Activated T-helper 1 cell treated with anti-CD3 and anti-CD28 coated beads, Interleukin-12 subunit alpha, Interleukin-12 subunit beta, Interleukin-2, Interleukin-4 antibody, amounts not matched to agents 30 ng/mL and 10 ng/mL and 1 ng/mL, durations not matched to agents 14 hours and 24 hours and 36 hours (primary cell): ENCODE data around the gene SCN4A. TPM values are rescaled to one million over a fixed set of nuclear protein-coding genes. Genes with fewer than 3 reads are reported as not detected.

ENCODE experiments used
- DNase-seq: peaks from one replicate; pipeline ENCODE4 v3.0.0; 2021; ENCODE audit warnings: low spot score
- H3K27ac Mint-ChIP-seq: one replicate; pipeline ENCODE4 v1.8.0; 2021; ENCODE audit warnings: mild to moderate bottlenecking, mixed read lengths
- H3K27me3 Mint-ChIP-seq: one replicate; pipeline ENCODE4 v1.8.0; 2022; ENCODE audit warnings: mild to moderate bottlenecking, moderate library complexity, mixed read lengths; ENCODE audit not compliant: insufficient read depth
- H3K36me3 Mint-ChIP-seq: one replicate; pipeline ENCODE4 v1.8.0; 2021; ENCODE audit warnings: low read depth, mixed read lengths
- H3K4me1 Mint-ChIP-seq: one replicate; pipeline ENCODE4 v1.8.0; 2021; ENCODE audit warnings: low read depth, mixed read lengths
- H3K4me3 Mint-ChIP-seq: one replicate; pipeline ENCODE4 v1.8.0; 2021; ENCODE audit warnings: mild to moderate bottlenecking, moderate library complexity, mixed read lengths
- H3K9me3 Mint-ChIP-seq: one replicate; pipeline ENCODE4 v1.8.0; 2021; ENCODE audit warnings: mixed read lengths
- intact Hi-C: fragments of 100-400 bp; cut with micrococcal nuclease; formaldehyde crosslinking; loops from one replicate; pipeline ENCODE4 v1.15.1; 2024
- total RNA-seq: library from RNA; stranded (reverse); gene quantifications from 2 replicates; pipeline ENCODE4 v1.2.3, GENCODE V29; 2022

Gene SCN4A
- total RNA-seq, 1 donor from 2014 or later = 0.13 TPM

DNA sequence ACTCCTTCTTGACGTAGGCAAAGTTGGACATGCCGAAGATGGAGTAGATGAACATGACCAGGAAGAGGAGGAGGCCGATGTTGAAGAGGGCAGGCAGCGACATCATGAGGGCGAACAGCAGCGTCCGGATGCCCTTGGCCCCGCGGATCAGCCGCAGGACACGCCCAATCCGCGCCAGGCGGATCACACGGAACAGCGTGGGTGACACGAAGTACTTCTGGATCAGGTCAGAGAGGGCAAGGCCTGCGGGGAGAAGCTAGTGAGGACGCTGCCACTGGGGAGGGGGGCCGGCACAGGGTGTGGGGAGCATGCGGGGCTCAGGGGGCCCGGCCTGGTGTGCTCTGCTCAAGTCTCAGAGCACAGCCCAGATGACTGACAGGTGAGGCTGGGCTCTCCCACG lies 31.0 kb downstream of the SCN4A start:
- Mint-ChIP-seq H3K4me1 (peaks cover 22% of the 10 kb centered on the region), H3K27ac (no peak overlapping the region), H3K9me3 (no peaks in the 10 kb centered on the region), H3K36me3 (no peaks in the 10 kb centered on the region), H3K4me3 (no peak overlapping the region), H3K27me3 (peaks cover 10% of the 10 kb centered on the region)
- intact Hi-C loops = no loop called here
- no peak for DNase-seq

DNA sequence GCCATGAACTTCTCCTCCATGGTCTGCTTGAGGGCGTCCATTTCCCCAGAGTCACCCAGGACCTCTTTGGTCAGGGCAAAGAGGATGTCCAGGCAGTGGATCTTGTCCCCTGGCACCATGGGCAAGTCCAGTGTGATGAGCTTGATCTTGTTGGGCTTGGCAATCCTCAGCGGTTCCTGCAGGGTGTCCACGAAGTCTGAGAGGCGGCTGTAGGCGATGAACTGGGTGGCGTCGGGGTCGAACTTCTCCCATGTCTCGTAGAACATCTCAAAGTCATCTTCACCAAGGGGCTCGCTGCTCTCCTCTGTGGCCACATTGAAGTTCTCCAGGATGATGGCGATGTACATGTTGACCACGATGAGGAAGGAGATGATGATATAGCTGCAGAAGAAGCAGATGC lies 31.6 kb downstream of the SCN4A start:
- Mint-ChIP-seq H3K27me3 (peaks cover 11% of the 10 kb centered on the region), H3K4me3 (no peak overlapping the region), H3K36me3 (no peaks in the 10 kb centered on the region), H3K9me3 (no peaks in the 10 kb centered on the region), H3K27ac (no peak overlapping the region), H3K4me1 (peaks cover 16% of the 10 kb centered on the region)
- intact Hi-C loops = no loop called here
- no peak for DNase-seq

DNA sequence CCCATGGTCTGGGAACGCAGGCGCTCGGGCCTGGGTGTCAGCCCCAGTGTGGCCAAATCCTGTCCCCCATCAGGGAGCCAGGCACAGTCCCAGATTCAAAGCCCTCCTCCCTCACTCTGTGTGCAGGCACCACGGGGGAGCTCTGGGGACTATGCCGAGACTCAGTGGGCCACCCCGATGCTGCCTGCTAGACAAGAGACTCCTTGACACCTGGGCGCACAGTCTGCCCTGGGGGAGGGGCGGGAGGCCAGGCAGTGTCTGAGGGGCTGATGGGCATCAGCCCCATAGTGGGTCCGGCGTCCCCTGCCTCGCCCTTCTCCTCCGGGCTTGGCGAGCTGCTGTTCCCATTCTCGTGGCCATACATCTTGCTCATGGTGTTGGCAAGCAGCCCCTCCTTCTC lies 32.1 kb downstream of the SCN4A start:
- Mint-ChIP-seq H3K27ac (no peak overlapping the region), H3K4me1 (peaks cover 16% of the 10 kb centered on the region), H3K9me3 (no peaks in the 10 kb centered on the region), H3K27me3 (peaks cover 15% of the 10 kb centered on the region), H3K36me3 (no peaks in the 10 kb centered on the region), H3K4me3 (no peak overlapping the region)
- no peak for DNase-seq
- intact Hi-C loops = no loop called here

DNA sequence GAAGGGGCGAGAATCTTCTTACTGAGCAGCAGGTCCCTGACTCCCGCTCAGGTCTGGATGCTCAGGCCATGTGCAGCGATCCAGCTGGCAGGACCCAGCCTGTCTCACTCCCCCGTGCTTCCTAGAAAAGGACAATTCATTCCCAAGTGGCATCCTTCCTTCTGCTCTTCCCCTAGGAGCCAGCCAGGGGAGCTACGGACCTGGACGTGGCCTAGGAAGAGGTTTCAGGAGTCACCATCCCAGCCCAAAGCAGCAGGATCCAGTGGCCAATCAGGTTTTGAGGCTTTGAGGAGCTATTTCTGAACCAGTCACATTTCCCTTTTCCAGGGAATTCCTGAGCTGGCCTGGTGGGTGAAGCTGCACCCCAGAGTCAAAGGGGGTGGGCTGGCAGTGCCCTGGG lies 32.8 kb downstream of the SCN4A start:
- Mint-ChIP-seq H3K4me1 (peaks cover 11% of the 10 kb centered on the region), H3K27ac (no peak overlapping the region), H3K9me3 (no peaks in the 10 kb centered on the region), H3K36me3 (no peaks in the 10 kb centered on the region), H3K4me3 (no peak overlapping the region), H3K27me3 (peaks cover 18% of the 10 kb centered on the region)
- DNase-seq = no peak
- intact Hi-C loops = no loop called here

DNA sequence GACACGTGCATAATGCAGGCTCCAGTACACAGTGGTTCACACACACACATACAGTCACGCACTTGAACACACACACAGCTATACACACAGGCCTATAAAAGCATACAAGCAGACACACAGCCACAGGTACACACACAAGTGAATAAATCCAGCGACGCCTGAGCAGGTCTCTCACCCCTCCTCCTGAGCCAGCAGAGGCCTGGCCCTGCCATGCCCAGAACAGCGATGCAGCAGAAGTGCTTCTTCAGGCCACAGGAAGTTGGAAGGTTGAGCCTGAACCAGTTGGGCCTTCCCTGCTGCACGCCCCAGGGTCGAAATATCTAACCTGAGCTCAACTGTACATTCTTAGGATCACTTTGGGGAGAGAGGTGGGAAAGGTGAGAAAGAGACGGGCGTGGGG lies 33.3 kb downstream of the SCN4A start:
- Mint-ChIP-seq H3K9me3 (no peaks in the 10 kb centered on the region), H3K4me1 (peaks cover 11% of the 10 kb centered on the region), H3K4me3 (no peak overlapping the region), H3K36me3 (no peaks in the 10 kb centered on the region), H3K27ac (no peak overlapping the region), H3K27me3 (peaks cover 16% of the 10 kb centered on the region)
- DNase-seq = no peak
- intact Hi-C loops = no loop called here

DNA sequence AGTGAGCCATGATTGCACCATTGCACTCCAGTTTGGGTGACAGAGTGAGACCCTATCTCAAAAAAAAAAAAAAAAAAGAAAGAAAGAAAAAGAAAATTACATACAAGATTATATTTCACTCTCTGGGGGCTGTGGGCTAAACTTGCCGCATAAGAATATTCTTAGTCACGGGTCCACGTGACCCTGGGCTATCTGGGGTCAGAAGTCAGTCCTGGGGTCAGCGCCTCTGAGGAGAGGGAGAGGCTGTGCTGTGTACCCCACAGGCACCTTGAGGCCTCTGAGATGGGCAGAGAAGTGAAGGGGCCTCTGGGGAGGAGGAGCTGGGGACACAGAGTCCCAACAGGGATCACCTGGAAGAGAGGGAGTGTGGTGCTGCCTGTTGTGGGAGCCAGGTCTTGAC lies 34.8 kb downstream of the SCN4A start:
- Mint-ChIP-seq H3K27ac (no peak overlapping the region), H3K4me1 (peaks cover 11% of the 10 kb centered on the region)

DNA sequence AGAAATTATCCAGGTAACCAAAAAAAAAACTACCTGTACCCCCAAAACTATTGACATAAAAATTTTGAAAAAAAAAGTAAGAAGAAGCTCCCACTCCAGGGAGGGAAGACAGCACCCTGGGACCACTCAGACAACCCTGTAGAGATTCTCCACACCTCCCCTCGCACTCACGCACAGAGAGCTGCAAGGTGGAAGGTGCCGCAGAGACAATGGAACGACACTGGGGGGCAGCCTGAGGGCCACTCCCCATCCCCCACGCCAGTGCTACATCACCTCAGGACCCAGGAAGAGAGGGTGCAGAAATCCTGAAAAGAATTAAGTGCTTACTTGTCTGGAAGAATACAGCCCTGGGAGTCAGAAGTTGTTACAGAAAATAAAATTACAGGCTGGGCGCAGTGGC lies 35.4 kb downstream of the SCN4A start:
- no peak overlapping the region for H3K27ac Mint-ChIP-seq
- no peaks in the 10 kb centered on the region for H3K9me3 Mint-ChIP-seq
- DNase-seq = no peak
- H3K36me3 Mint-ChIP-seq = no peaks in the 10 kb centered on the region
- H3K4me3 Mint-ChIP-seq = no peak overlapping the region
- intact Hi-C loops = no loop called here
- H3K4me1 Mint-ChIP-seq = peaks cover 11% of the 10 kb centered on the region
- H3K27me3 Mint-ChIP-seq = peaks cover 19% of the 10 kb centered on the region

More for the DNA sequence above, 34.8 kb downstream of the SCN4A start:
- intact Hi-C loops = no loop called here
- no peaks in the 10 kb centered on the region for H3K9me3 Mint-ChIP-seq
- no peak for DNase-seq
- peaks cover 19% of the 10 kb centered on the region for H3K27me3 Mint-ChIP-seq
- no peaks in the 10 kb centered on the region for H3K36me3 Mint-ChIP-seq
- H3K4me3 Mint-ChIP-seq = no peak overlapping the region

DNA sequence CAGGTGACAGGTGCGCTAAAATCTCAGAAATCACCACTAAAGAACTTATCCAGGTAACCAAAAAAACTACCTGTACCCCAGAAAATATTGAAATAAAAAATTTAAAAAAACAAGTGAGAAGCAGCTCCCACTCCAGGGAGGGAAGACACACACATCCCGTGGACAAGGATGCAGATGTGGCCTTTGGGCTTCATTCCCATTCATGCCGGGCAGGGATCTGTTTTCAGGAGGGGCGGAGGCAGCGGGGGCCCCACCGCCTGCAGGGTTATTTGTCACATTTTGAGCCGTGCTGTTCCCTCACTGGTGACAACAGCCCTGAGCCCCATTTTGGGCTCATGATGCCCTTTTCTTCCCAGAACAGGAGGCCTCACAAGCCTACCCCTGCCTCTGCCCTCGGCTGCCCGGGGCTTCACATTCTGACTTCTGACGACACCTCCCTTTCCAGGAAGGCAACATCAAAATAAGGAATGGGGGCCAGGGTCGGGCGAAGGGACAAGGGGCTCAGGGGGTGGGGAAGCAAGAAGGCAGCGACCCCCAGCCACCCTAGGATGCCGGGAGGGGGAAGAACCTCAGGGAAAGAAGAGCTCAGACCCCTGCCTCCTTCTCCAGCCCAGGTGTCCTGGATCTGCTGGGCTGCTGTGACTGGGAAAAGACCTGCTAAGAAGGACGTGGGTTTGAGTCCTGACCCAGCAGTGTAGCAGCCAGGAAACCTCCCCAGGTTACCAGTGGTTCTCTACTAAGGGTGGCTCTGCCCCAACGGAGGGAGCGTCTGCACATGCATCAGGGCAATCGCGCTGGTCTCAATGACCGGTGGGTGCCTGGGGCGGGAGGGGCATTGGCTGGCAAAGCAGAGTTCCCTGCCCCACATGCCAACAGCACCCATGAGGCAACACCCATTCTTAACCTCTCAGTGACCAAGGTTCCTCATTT lies 38.3 kb downstream of the SCN4A start:
- DNase-seq = no peak
- Mint-ChIP-seq H3K27me3 (peaks cover 19% of the 10 kb centered on the region), H3K27ac (no peak overlapping the region), H3K4me1 (peaks cover 28% of the 10 kb centered on the region), H3K4me3 (no peak overlapping the region), H3K36me3 (peaks cover 6% of the 10 kb centered on the region), H3K9me3 (no peaks in the 10 kb centered on the region)
- intact Hi-C loops = loop anchor here (5.0 kb wide), 1 partner anchor 93 kb away; no protein-coding TSS in a partner anchor

DNA sequence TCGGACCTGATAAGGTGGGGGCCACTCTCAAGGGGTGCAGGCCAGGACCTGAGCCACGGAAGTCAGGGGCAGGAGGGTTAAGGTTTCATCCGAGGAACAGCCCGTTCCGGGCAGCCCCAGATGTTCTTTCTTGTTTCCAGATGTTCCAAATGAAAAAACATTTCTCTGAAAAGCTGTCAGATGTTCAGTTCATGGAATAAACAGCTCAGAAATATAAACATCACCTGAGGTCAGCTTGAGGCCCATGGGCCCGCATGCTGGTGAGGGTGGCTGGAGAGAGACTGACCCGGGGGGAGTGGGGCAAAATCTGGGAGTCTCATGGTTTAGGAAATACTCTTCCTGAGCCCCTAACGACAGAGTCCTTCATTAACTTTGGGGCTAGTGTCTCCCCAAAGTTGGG lies 39.1 kb downstream of the SCN4A start:
- intact Hi-C loops = loop anchor here (5.0 kb wide), 1 partner anchor 94 kb away; no protein-coding TSS in a partner anchor
- no peak overlapping the region for H3K27ac Mint-ChIP-seq
- H3K36me3 Mint-ChIP-seq = peaks cover 9% of the 10 kb centered on the region
- H3K4me3 Mint-ChIP-seq = no peak overlapping the region
- H3K4me1 Mint-ChIP-seq = peaks cover 19% of the 10 kb centered on the region
- peaks cover 19% of the 10 kb centered on the region for H3K27me3 Mint-ChIP-seq
- no peaks in the 10 kb centered on the region for H3K9me3 Mint-ChIP-seq
- DNase-seq = no peak

DNA sequence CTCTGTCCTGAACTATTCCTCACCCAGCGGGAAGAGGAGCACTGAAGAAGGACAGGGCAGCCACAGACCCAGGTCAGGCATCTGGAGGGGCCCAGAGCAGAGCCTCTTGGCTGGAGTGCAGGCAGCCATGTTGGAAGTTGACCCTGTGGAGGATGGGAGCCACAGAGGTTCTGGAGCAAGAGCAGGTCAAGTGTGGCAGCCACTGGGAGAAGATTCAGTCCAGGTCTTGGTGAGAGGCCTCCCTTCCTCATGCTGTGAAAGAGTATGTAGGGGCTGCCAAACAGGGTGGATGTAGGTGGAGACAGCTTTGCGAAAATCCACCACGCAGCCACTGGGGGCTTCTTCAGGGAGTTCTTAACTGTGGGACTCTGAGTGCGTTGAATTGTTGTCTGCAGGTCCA lies 40.0 kb downstream of the SCN4A start:
- DNase-seq = no peak
- Mint-ChIP-seq H3K9me3 (no peaks in the 10 kb centered on the region), H3K4me1 (peaks cover 17% of the 10 kb centered on the region), H3K4me3 (peak overlapping the region; percentile 90), H3K27me3 (peaks cover 17% of the 10 kb centered on the region), H3K27ac (peak overlapping the region; percentile 40), H3K36me3 (peaks cover 9% of the 10 kb centered on the region)
- intact Hi-C loops = loop anchor here (5.0 kb wide), 1 partner anchor 95 kb away; no protein-coding TSS in a partner anchor

DNA sequence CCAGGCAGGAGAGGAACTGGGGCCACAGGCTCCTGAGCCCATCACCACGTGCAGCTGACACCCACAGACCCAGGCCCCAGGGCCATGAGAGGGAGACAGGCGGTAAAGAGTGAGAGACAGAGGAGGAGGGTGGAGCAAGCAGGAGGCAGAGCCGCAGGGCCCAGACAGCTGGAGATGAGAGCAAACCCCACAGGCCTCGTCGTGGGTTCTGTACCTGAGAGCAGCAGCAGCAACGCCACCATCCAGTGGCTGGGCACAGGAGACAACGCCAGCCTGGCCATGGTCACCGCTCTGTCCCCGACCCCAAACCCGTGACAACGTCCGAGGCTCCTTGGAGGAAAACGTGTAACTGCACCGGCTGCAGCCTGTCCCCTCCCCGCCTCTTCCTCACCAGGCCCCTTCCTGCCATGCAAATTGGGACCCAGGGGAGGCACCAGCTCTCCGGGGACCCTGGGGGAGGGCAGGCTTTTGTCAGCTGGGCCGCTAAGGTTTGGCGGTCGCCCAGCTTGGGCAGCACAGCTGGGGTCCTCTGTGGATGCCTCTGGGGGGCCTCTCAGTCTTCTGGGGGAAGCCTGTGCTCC lies 40.6 kb downstream of the SCN4A start, which contains the start of gene CD79B:
Gene CD79B (minus strand): TSS at position 351 of the 581 bp plus-strand sequence. CDS start 70 bp downstream, at position 281.
- peaks cover 15% of the 10 kb centered on the region for H3K27me3 Mint-ChIP-seq

DNA sequence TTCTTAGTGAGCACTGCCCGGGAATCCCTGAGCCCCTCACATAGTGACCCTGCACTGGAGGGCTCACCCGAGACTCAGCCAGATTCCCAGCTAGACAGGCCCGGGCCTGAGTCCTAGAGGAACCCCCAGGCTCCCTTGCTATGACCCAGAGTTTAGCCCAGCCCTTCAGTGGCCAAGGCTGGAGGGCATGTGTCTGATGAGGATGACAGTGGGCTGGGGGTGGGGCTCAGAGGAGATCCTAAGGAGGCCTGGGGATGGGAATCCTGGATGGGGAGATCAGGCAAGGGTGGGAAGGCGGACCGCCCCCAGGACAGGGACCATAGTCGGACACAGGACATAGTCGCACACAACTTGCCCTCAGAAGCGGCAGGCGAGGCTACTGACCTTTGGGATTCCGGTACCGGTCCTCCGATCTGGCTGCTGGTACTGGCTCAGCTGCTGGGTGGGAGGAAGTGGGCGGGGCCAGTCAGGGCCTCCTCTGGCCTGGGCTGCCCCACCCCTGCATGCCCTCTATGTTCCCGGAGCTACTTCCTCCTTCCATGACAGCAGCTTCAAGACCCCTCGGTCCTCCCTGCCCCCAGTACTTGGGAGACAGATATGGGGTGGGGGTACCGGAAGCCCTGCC lies 41.7 kb downstream of the SCN4A start:
- Mint-ChIP-seq H3K27ac (peak overlapping the region; percentile 91), H3K9me3 (no peaks in the 10 kb centered on the region), H3K36me3 (peaks cover 9% of the 10 kb centered on the region), H3K4me3 (peak overlapping the region; percentile 90), H3K27me3 (peaks cover 12% of the 10 kb centered on the region), H3K4me1 (peaks cover 17% of the 10 kb centered on the region)
- intact Hi-C loops = loop anchor here (1.0 to 5.0 kb wide), 2 partner anchors 15 to 96 kb away; no protein-coding TSS in a partner anchor
- peak; percentile 54 for DNase-seq

More for the DNA sequence above, 40.6 kb downstream of the SCN4A start, which contains the start of gene CD79B:
- peaks cover 9% of the 10 kb centered on the region for H3K36me3 Mint-ChIP-seq
- H3K4me3 Mint-ChIP-seq = peak within 1 kb of the TSS; percentile 90
- H3K27ac Mint-ChIP-seq = peak within 1 kb of the TSS; percentile 91
- intact Hi-C loops = loop anchor here (1.0 to 5.0 kb wide), 2 partner anchors 14 to 95 kb away; no protein-coding TSS in a partner anchor
- H3K9me3 Mint-ChIP-seq = no peaks in the 10 kb centered on the region
- peaks cover 17% of the 10 kb centered on the region for H3K4me1 Mint-ChIP-seq
- DNase-seq = peak; percentile 22
